HUES64 (cell line): ENCODE data around the gene FEN1.

Experiments used
- H3K27ac ChIP-seq: 2 replicates; pipeline ENCODE4 v1.7.0; 2013; ENCODE audit warnings: low read depth, low read length, inconsistent platforms
- H3K27me3 ChIP-seq: 2 replicates; pipeline ENCODE4 v1.6.1; 2013; ENCODE audit warnings: mild to moderate bottlenecking, low read length; ENCODE audit not compliant: insufficient read depth
- H3K36me3 ChIP-seq: 2 replicates; pipeline ENCODE4 v1.6.1; 2013; ENCODE audit warnings: mild to moderate bottlenecking, low read length; ENCODE audit not compliant: insufficient read depth
- H3K4me1 ChIP-seq: 2 replicates; pipeline ENCODE4 v1.6.1; 2013; ENCODE audit warnings: mild to moderate bottlenecking, low read length, moderate library complexity; ENCODE audit not compliant: insufficient read depth
- H3K4me3 ChIP-seq: 2 replicates; pipeline ENCODE4 v1.5.1; 2013; ENCODE audit warnings: mild to moderate bottlenecking, low read length, moderate library complexity
- H3K9ac ChIP-seq: 2 replicates; pipeline ENCODE4 v1.6.1; 2013; ENCODE audit warnings: mild to moderate bottlenecking, low read depth, low read length
- H3K9me3 ChIP-seq: 2 replicates; pipeline ENCODE4 v1.6.1; 2013; ENCODE audit warnings: low read depth, low read length; ENCODE audit not compliant: insufficient read depth
- WGBS: fragments of 150-250, 120-280 bp; methylation state at CpG from one replicate; pipeline ENCODE4 v1.1.7; 2013; ENCODE audit warnings: missing lambda C conversion rate; 5-methylcytosine and 5-hydroxymethylcytosine counted together

The FEN1 gene

GRCh38 chr11:61769946-61770683 lies 22.6 kb upstream of the FEN1 start:
- H3K9me3 ChIP-seq: no peaks in the 10 kb centered on the region
- H3K9ac ChIP-seq: peak overlapping the region; percentile 31; the same call in 1 of the 2 replicates
- no peaks in the 10 kb centered on the region for H3K36me3 ChIP-seq
- H3K27me3 ChIP-seq: no peaks in the 10 kb centered on the region
- peaks cover 13% of the 10 kb centered on the region for H3K4me1 ChIP-seq
- 0 out of 2 replicates have a peak overlapping the region, but pooled peaks have one; percentile 18 for H3K27ac ChIP-seq
- no peak overlapping the region for H3K4me3 ChIP-seq
- WGBS: 92% methylated on average over 19 of the region's 20 CpGs

DNA sequence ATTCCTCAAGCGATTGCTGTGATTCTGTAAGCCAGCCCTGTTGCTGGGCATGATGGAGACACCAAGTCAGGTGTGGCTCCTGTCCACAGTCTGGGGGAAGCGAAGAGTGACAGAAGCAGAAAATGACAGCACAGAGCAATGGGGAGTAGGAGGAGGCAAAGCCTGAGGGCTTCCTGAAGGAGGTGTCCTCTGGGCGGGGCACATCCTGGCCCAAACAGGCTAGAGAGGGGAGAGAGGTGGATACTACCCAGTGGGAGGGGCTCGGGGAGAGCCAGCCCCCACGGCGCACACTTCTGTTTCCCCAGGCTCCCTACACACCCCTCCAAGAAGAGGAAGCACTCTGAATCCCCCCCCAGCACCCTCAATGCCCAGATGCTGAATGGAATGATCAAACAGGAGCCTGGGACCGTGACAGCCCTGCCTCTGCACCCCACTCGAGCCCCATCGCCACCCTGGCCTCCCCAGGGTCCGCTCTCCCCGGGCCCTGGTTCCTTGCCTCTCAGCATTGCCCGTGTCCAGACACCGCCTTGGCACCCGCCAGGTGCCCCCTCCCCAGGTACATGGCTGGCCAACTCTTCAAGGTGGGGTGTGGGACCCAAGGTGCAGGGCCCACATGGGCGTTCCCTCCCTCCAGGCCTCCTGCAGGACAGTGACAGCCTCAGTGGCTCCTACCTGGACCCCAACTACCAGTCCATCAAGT lies 21.4 kb upstream of the FEN1 start:
- WGBS: 85% methylated on average over 15 of the region's 15 CpGs
- H3K27ac ChIP-seq: no peak overlapping the region
- no peak overlapping the region for H3K4me3 ChIP-seq
- no peaks in the 10 kb centered on the region for H3K27me3 ChIP-seq
- no peaks in the 10 kb centered on the region for H3K9me3 ChIP-seq
- no peaks in the 10 kb centered on the region for H3K36me3 ChIP-seq
- H3K4me1 ChIP-seq: peaks cover 13% of the 10 kb centered on the region
- no peak overlapping the region; the same call in 1 of the 2 replicates for H3K9ac ChIP-seq

- Histone ChIP-seq H3K36me3 (no peaks in the 10 kb centered on the region), H3K27me3 (no peaks in the 10 kb centered on the region), H3K4me3 (no peak overlapping the region), H3K9ac (peak overlapping the region; percentile 8; the same call in 1 of the 2 replicates), H3K4me1 (peaks cover 13% of the 10 kb centered on the region), H3K9me3 (no peaks in the 10 kb centered on the region), H3K27ac (no peak overlapping the region; the same call in 1 of the 2 replicates)
- WGBS: 50% methylated on average over 3 of the region's 7 CpGs
Measured at GRCh38 chr11:61771985-61772455, 20.7 kb upstream of the FEN1 start.

GRCh38 chr11:61773356-61773755 lies 19.4 kb upstream of the FEN1 start:
- Histone ChIP-seq H3K9me3 (no peaks in the 10 kb centered on the region), H3K27ac (no peak overlapping the region), H3K9ac (no peak overlapping the region), H3K4me3 (no peak overlapping the region), H3K27me3 (no peaks in the 10 kb centered on the region), H3K36me3 (no peaks in the 10 kb centered on the region), H3K4me1 (peaks cover 13% of the 10 kb centered on the region)
- WGBS: 87% methylated on average over 10 of the region's 10 CpGs

GRCh38 chr11:61773809-61774208 lies 18.9 kb upstream of the FEN1 start:
- H3K9ac ChIP-seq: no peak overlapping the region
- peaks cover 13% of the 10 kb centered on the region for H3K4me1 ChIP-seq
- no peak overlapping the region for H3K27ac ChIP-seq
- H3K27me3 ChIP-seq: no peaks in the 10 kb centered on the region
- 92% methylated on average over 18 of the region's 18 CpGs for WGBS
- no peak overlapping the region for H3K4me3 ChIP-seq
- H3K36me3 ChIP-seq: no peaks in the 10 kb centered on the region
- H3K9me3 ChIP-seq: no peaks in the 10 kb centered on the region

GRCh38 chr11:61774411-61774810 lies 18.3 kb upstream of the FEN1 start:
- no peak overlapping the region for H3K27ac ChIP-seq
- no peaks in the 10 kb centered on the region for H3K27me3 ChIP-seq
- WGBS: 93% methylated on average over 11 of the region's 12 CpGs
- no peaks in the 10 kb centered on the region for H3K9me3 ChIP-seq
- no peak overlapping the region for H3K4me3 ChIP-seq
- peaks cover 12% of the 10 kb centered on the region for H3K4me1 ChIP-seq
- no peak overlapping the region for H3K9ac ChIP-seq
- H3K36me3 ChIP-seq: no peaks in the 10 kb centered on the region

GRCh38 chr11:61775106-61775505 lies 17.6 kb upstream of the FEN1 start:
- no peak overlapping the region for H3K27ac ChIP-seq
- no peaks in the 10 kb centered on the region for H3K9me3 ChIP-seq
- no peaks in the 10 kb centered on the region for H3K36me3 ChIP-seq
- peaks cover 9% of the 10 kb centered on the region for H3K4me1 ChIP-seq
- no peaks in the 10 kb centered on the region for H3K27me3 ChIP-seq
- H3K4me3 ChIP-seq: no peak overlapping the region
- WGBS: 95% methylated on average over 6 of the region's 6 CpGs
- H3K9ac ChIP-seq: no peak overlapping the region

DNA sequence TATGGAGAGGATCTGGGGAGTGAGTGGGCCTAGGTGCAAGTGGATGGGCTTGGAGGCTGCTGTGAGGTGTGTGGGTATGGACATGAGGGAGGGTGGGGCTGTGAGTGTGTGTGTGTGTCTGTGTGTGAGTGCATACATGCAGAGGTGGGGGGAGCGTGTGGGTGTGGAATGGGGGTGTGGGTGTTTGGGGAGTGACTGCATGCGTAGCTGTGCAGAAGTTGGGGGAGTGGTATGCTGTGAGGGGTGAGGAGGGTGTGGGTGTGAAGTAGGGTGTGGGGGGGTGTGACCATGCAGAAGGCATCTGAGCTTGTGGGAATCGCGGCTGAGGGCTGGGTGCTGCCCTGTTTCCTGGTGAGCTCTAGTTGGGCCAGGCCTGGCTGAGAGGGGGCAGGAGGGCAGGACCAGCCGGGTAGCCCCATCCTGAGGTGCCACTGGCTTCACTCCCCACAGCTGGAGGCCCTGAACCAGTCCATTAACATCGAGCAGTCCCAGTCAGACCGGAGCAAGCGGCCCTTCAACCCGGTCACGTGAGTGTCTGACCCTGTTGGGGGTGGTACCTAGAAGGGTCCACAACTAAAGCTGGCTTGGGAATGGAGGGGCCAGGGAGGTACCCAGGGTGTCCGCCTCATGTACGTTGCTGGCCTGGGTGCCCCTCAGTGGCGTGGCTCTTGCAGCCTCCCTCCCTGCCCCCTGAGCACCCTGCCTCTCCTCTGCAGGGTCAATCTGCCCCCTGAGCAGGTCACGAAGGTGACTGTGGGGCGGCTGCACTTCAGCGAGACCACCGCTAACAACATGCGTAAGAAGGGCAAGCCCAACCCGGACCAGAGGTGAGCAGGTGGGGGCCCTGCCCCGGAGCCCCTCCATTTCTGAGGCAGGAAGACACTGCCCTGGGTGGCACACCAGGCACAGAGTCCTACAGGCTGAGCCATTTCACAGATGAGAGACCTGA lies 16.8 kb upstream of the FEN1 start:
- 90% methylated on average over 20 of the region's 20 CpGs for WGBS
- Histone ChIP-seq H3K9ac (no peak overlapping the region), H3K36me3 (no peaks in the 10 kb centered on the region), H3K9me3 (no peaks in the 10 kb centered on the region), H3K4me1 (peaks cover 9% of the 10 kb centered on the region), H3K4me3 (no peak overlapping the region), H3K27ac (no peak overlapping the region), H3K27me3 (no peaks in the 10 kb centered on the region)

DNA sequence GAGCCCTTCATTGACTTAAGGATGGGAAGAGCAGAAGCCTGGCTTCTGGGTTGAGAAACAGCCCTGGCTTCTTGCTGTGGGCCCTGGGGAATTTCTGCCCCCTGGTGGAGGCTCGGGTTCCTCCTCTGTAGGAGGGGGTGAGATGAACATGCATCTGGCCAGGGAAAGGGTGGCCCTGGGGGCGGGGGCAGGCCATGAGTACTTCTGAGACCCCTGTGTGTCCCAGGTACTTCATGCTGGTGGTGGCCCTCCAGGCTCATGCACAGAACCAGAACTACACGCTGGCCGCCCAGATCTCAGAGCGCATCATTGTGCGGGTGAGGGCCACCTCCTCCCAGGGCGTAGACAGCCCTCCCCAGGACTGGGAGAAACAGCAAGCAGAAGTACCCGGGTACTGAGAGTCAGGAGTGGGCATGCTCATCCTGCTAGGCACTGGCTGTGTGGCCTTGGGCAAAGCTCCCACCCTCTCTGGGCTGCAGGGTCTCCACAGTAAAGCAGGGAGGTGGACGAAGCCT lies 16.1 kb upstream of the FEN1 start:
- H3K4me1 ChIP-seq: peaks cover 9% of the 10 kb centered on the region
- 79% methylated on average over 9 of the region's 9 CpGs for WGBS
- H3K9me3 ChIP-seq: no peaks in the 10 kb centered on the region
- no peak overlapping the region for H3K27ac ChIP-seq
- H3K27me3 ChIP-seq: no peaks in the 10 kb centered on the region
- H3K4me3 ChIP-seq: no peak overlapping the region
- H3K36me3 ChIP-seq: no peaks in the 10 kb centered on the region
- no peak overlapping the region for H3K9ac ChIP-seq

DNA sequence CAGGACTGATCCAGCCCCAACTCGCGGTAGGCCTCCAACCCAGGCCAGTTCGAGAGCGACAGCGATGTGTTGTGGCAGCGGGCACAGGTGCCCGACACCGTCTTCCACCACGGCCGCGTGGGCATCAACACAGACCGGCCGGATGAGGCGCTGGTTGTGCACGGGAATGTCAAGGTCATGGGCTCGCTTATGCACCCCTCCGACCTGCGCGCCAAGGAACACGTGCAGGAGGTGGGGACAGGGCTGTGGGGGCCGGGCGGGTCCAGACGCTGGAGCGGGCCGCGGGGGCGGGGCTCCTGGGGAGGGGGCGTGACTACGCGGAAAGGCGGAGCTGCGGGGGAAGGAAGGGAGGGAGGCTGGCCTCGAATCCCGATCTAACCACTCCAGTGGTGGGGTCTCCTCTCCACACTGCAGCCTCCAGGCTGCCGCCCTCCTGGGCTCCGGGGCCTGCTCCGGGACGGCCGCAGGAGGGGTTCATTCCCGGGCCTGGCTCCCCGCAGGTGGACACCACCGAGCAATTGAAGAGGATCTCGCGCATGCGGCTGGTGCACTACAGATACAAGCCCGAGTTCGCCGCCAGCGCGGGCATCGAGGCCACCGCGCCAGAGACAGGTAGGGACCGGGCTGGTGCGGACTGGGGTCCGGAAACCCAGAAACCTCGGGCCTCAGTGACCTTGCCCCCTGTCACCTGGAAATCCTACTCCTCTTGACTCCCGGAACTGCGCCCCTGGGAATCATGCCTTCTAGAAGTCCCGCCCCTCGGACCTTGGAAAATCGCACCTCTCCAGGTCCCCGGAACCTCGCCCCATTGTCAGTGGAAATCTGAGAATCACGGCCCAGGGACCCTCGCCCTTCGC lies 15.2 kb upstream of the FEN1 start:
- Histone ChIP-seq H3K27me3 (no peaks in the 10 kb centered on the region), H3K36me3 (no peaks in the 10 kb centered on the region), H3K27ac (no peak overlapping the region), H3K4me1 (peaks cover 1% of the 10 kb centered on the region), H3K9me3 (no peaks in the 10 kb centered on the region), H3K9ac (no peak overlapping the region; the same call in 1 of the 2 replicates), H3K4me3 (no peak overlapping the region)
- 87% methylated on average over 67 of the region's 67 CpGs for WGBS
